H1 (cell line): ENCODE results near the gene TBX5.
A peak's percentile ranks its signal among the peaks of the same experiment; 100 is the strongest.

Experiments used
- CBX5 ChIP-seq: fragments of 300-800, 300-1000 bp; sonication (generic); IDR thresholded peaks from 2 replicates; pipeline ENCODE4 v1.7.1; 2016; ENCODE audit warnings: antibody characterized with exemption, low read length, low read depth
- CBX8 ChIP-seq: fragments of 300-800, 300-1000 bp; sonication (generic); IDR thresholded peaks from 2 replicates; pipeline ENCODE4 v1.7.1; 2016; ENCODE audit warnings: low read depth, low read length, borderline replicate concordance
- EGR1 ChIP-seq: IDR thresholded peaks from 2 replicates; pipeline ENCODE4 v1.6.1; 2011; ENCODE audit warnings: low read depth, low read length, borderline replicate concordance
- EP300 ChIP-seq, 2 experiments: IDR thresholded peaks; 1 replicate in 1 of 2; 2 replicates in 1 of 2; pipeline ENCODE4 v1.6.1; 2011 to 2012; ENCODE audit warnings: low read depth in 2 of 2, low read length in 2 of 2, mild to moderate bottlenecking in 2 of 2, borderline replicate concordance in 1 of 2, inconsistent platforms in 1 of 2, moderate library complexity in 1 of 2
- JUND ChIP-seq: IDR thresholded peaks from 2 replicates; pipeline ENCODE4 v1.6.1; 2011; ENCODE audit warnings: mild to moderate bottlenecking, improper control_type of control experiment, low read length
- KDM5A ChIP-seq: fragments of 200-600 bp; IDR thresholded peaks from 2 replicates; pipeline ENCODE4 v1.7.1; 2012; ENCODE audit warnings: mild to moderate bottlenecking, low read length, inconsistent platforms, mixed read lengths
- POLR2A ChIP-seq, 2 experiments: IDR thresholded peaks; 1 replicate in 1 of 2; 2 replicates in 1 of 2; pipeline ENCODE4 v1.6.1; 2011; ENCODE audit warnings: low read depth in 2 of 2, low read length in 2 of 2, mild to moderate bottlenecking in 2 of 2; ENCODE audit errors: control extremely low read depth in 1 of 2
- POLR2AphosphoS5 ChIP-seq: IDR thresholded peaks from 2 replicates; pipeline ENCODE4 v1.6.1; 2011; ENCODE audit warnings: low read depth, low read length
- RAD21 ChIP-seq, 2 experiments: IDR thresholded peaks in 1 of 2; conservative IDR thresholded peaks in 1 of 2; 2 replicates each; pipeline ENCODE4 v1.6.1; 2011; ENCODE audit warnings: low read depth in 2 of 2, low read length in 2 of 2, improper control_type of control experiment in 1 of 2, inconsistent platforms in 1 of 2, mild to moderate bottlenecking in 1 of 2, moderate library complexity in 1 of 2
- SIRT6 ChIP-seq: IDR thresholded peaks from one replicate; pipeline ENCODE4 v1.7.1; 2012; ENCODE audit warnings: low read length, inconsistent platforms
- TAF1 ChIP-seq: IDR thresholded peaks from 2 replicates; pipeline ENCODE4 v1.6.1; 2011; ENCODE audit warnings: mild to moderate bottlenecking, low read depth, low read length
- TCF12 ChIP-seq: IDR thresholded peaks from 2 replicates; pipeline ENCODE4 v1.6.1; 2011; ENCODE audit warnings: low read depth, mild to moderate bottlenecking, low read length
- TF ChIP-seq, protein P1 (sequence below), 3 experiments: IDR thresholded peaks; 1 replicate in 2 of 3; 2 replicates in 1 of 3; pipeline versions ENCODE4 v1.5.1 to v1.6.1; 2011; ENCODE audit warnings: low read length in 3 of 3, mild to moderate bottlenecking in 3 of 3, inconsistent platforms in 2 of 3, low read depth in 1 of 3, moderate library complexity in 1 of 3; ENCODE audit not compliant: insufficient read depth in 1 of 3; ENCODE audit errors: control extremely low read depth in 1 of 3
- TF ChIP-seq, protein P2 (sequence below): IDR thresholded peaks from 2 replicates; pipeline ENCODE4 v1.6.1; 2012; ENCODE audit warnings: low read length, inconsistent platforms

DNA sequence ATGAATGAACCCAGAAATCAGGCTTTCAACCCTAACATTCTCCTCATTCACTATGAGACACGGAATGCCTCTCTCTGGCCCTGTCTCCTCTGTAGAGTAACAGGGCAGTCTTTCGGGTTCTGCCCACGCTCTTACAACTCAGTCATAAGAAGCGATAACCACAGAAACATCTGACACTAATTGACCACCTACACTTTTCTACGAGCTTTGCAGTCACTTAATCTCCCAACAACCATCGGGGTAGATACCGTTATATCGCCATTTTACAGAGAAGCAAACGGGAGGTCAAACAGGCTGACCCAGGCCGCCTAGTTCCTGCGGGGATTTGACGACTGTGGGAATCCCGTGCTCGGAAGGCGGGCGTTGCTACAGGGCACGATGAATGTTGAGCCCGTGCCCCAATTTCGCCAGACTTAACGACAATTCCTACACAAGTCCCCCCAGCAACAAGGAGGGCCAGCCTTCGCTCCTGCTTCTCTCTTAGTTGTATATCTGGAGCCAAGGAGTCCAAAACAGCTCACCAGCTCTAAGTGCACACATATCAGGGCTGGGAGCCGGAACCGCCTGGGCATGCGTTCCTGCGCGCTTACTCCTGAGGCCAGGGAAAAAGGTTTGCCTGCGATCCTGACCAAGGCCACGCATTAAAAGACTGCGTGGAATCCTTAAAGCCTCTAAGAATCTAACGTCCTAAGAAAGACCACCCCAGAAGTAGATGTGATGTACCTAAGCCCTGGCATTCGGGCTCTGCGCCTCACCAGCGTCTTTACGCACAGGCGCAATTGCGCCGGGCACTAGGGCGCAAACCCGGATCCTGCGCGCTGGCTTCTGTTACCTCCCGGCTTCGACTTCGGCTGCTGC lies 38.7 kb upstream of the TBX5 start:
- TF ChIP-seq EP300 (IDR thresholded peaks at IDR 0.05; ENCODE audit: borderline replicate concordance in 1 of 2, low read depth in 2 of 2, low read length in 2 of 2) (no peak), TCF12 (0 out of 2 replicates have a peak, but pooled peaks have one; percentile 5), POLR2AphosphoS5 (no peak), POLR2A (IDR thresholded peaks at IDR 0.05; ENCODE audit: control extremely low read depth in 1 of 2, low read depth in 2 of 2, low read length in 2 of 2) (no peak), KDM5A (no peak), JUND (no peak), CBX5 (no peak), CBX8 (no peak), SIRT6 (no peak), EGR1 (no peak), TAF1 (no peak), RAD21 (IDR thresholded peaks at IDR 0.05 in 1 of 2, conservative IDR thresholded peaks at IDR 0.05 in 1 of 2; ENCODE audit: low read depth in 2 of 2, low read length in 2 of 2) (no peak)
- TF ChIP-seq, protein P1, sequence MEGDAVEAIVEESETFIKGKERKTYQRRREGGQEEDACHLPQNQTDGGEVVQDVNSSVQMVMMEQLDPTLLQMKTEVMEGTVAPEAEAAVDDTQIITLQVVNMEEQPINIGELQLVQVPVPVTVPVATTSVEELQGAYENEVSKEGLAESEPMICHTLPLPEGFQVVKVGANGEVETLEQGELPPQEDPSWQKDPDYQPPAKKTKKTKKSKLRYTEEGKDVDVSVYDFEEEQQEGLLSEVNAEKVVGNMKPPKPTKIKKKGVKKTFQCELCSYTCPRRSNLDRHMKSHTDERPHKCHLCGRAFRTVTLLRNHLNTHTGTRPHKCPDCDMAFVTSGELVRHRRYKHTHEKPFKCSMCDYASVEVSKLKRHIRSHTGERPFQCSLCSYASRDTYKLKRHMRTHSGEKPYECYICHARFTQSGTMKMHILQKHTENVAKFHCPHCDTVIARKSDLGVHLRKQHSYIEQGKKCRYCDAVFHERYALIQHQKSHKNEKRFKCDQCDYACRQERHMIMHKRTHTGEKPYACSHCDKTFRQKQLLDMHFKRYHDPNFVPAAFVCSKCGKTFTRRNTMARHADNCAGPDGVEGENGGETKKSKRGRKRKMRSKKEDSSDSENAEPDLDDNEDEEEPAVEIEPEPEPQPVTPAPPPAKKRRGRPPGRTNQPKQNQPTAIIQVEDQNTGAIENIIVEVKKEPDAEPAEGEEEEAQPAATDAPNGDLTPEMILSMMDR (IDR thresholded peaks at IDR 0.05; ENCODE audit: control extremely low read depth in 1 of 3, insufficient read depth in 1 of 3, low read depth in 1 of 3, low read length in 3 of 3), result no peak
- TF ChIP-seq, protein P2, sequence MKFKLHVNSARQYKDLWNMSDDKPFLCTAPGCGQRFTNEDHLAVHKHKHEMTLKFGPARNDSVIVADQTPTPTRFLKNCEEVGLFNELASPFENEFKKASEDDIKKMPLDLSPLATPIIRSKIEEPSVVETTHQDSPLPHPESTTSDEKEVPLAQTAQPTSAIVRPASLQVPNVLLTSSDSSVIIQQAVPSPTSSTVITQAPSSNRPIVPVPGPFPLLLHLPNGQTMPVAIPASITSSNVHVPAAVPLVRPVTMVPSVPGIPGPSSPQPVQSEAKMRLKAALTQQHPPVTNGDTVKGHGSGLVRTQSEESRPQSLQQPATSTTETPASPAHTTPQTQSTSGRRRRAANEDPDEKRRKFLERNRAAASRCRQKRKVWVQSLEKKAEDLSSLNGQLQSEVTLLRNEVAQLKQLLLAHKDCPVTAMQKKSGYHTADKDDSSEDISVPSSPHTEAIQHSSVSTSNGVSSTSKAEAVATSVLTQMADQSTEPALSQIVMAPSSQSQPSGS, result no peak
